DOHH2 (cell line): ENCODE results near the gene PLA2G2A.

Source experiments
- H3F3A ChIP-seq: fragments of 200-600 bp; sonication (generic), shearing (Covaris generic); 2 replicates; pipeline ENCODE4 v1.6.0; 2016; ENCODE audit warnings: antibody characterized with exemption, mild to moderate bottlenecking; ENCODE audit not compliant: control insufficient read depth, insufficient read depth
- H3K27ac ChIP-seq: fragments of 200-600 bp; sonication (generic); 2 replicates; pipeline ENCODE4 v1.5.1; 2014; ENCODE audit warnings: low read depth, mild to moderate bottlenecking, low read length, moderate library complexity
- H3K27me3 ChIP-seq: fragments of 200-600 bp; sonication (generic); 2 replicates; pipeline ENCODE4 v1.6.1; 2014; ENCODE audit warnings: mild to moderate bottlenecking, low read length, mixed read lengths; ENCODE audit not compliant: control insufficient read depth
- H3K36me3 ChIP-seq: fragments of 200-600 bp; sonication (generic); 2 replicates; pipeline ENCODE4 v1.6.1; 2014; ENCODE audit warnings: mild to moderate bottlenecking, low read length, moderate library complexity, mixed read lengths; ENCODE audit not compliant: control insufficient read depth
- H3K4me1 ChIP-seq: fragments of 200-600 bp; sonication (generic); 2 replicates; pipeline ENCODE4 v1.6.1; 2014; ENCODE audit warnings: mild to moderate bottlenecking, low read length, mixed read lengths; ENCODE audit not compliant: control insufficient read depth
- H3K4me2 ChIP-seq: fragments of 200-600 bp; sonication (generic); 2 replicates; pipeline ENCODE4 v1.6.0; 2014; ENCODE audit warnings: mild to moderate bottlenecking, low read length, moderate library complexity
- H3K4me3 ChIP-seq: fragments of 200-600 bp; sonication (generic); 2 replicates; pipeline ENCODE4 v1.5.1; 2014; ENCODE audit warnings: mild to moderate bottlenecking, low read length, mixed read lengths
- H3K79me2 ChIP-seq: fragments of 200-600 bp; sonication (generic); 2 replicates; pipeline ENCODE4 v1.6.1; 2014; ENCODE audit warnings: mild to moderate bottlenecking, low read length, mixed read lengths; ENCODE audit not compliant: control insufficient read depth
- H3K9me2 ChIP-seq: fragments of 200-600 bp; sonication (generic); replicated peaks from 2 replicates; pipeline ENCODE4 v1.6.1; 2014; ENCODE audit warnings: mild to moderate bottlenecking, low read length, mixed read lengths; ENCODE audit not compliant: control insufficient read depth
- H3K9me3 ChIP-seq: fragments of 200-600 bp; sonication (generic); 2 replicates; pipeline ENCODE4 v1.6.1; 2014; ENCODE audit warnings: antibody characterized with exemption, low read length, mixed read lengths; ENCODE audit not compliant: control insufficient read depth, insufficient read depth
- H4K20me1 ChIP-seq: fragments of 200-600 bp; sonication (generic); 2 replicates; pipeline ENCODE4 v1.6.0; 2014; ENCODE audit warnings: low read depth, mild to moderate bottlenecking, antibody characterized with exemption, low read length, moderate library complexity; ENCODE audit not compliant: control insufficient read depth, insufficient read depth
- CTCF ChIP-seq: fragments of 200-600 bp; sonication (generic); IDR thresholded peaks from one replicate; pipeline ENCODE4 v1.5.1; 2014; ENCODE audit warnings: antibody characterized with exemption, mild to moderate bottlenecking, low read depth, low read length; ENCODE audit not compliant: poor library complexity, severe bottlenecking
- EZH2phosphoT487 ChIP-seq: fragments of 200-600 bp; sonication (generic); IDR thresholded peaks from 2 replicates; pipeline ENCODE4 v1.6.1; 2017; ENCODE audit warnings: borderline replicate concordance, mild to moderate bottlenecking, antibody characterized with exemption, low read length, moderate library complexity, mixed read lengths

Gene PLA2G2A

GRCh38 chr1:19969898-19970660 lies 9.3 kb downstream of the PLA2G2A start:
- Histone ChIP-seq H3K4me2 (no peak overlapping the region), H3K9me3 (no peaks in the 10 kb centered on the region), H3K27me3 (no peaks in the 10 kb centered on the region), H3K4me1 (no peaks in the 10 kb centered on the region), H3F3A (no peaks in the 10 kb centered on the region), H3K4me3 (no peak overlapping the region), H4K20me1 (no peaks in the 10 kb centered on the region), H3K9me2 (no peaks in the 10 kb centered on the region), H3K36me3 (no peaks in the 10 kb centered on the region), H3K27ac (no peak overlapping the region), H3K79me2 (no peaks in the 10 kb centered on the region)
- no peak for TF ChIP-seq EZH2phosphoT487
- TF ChIP-seq CTCF, result no peak

GRCh38 chr1:19967808-19968207 lies 11.6 kb downstream of the PLA2G2A start:
- H3K4me1 ChIP-seq, result no peaks in the 10 kb centered on the region
- H3K36me3 ChIP-seq, result no peaks in the 10 kb centered on the region
- H3K27ac ChIP-seq, result no peak overlapping the region
- TF ChIP-seq EZH2phosphoT487 (no peak), CTCF (no peak)
- H4K20me1 ChIP-seq, result no peaks in the 10 kb centered on the region
- H3K4me3 ChIP-seq, result no peak overlapping the region
- no peaks in the 10 kb centered on the region for H3K27me3 ChIP-seq
- no peaks in the 10 kb centered on the region for H3F3A ChIP-seq
- no peaks in the 10 kb centered on the region for H3K79me2 ChIP-seq
- H3K9me3 ChIP-seq, result no peaks in the 10 kb centered on the region
- H3K4me2 ChIP-seq, result no peak overlapping the region
- no peaks in the 10 kb centered on the region for H3K9me2 ChIP-seq

GRCh38 chr1:19964542-19964941 lies 14.9 kb downstream of the PLA2G2A start:
- H3K79me2 ChIP-seq, result no peaks in the 10 kb centered on the region
- peaks cover 3% of the 10 kb centered on the region; the same call in 1 of the 2 replicates for H3K27me3 ChIP-seq
- H3K27ac ChIP-seq, result no peak overlapping the region
- TF ChIP-seq CTCF (no peak), EZH2phosphoT487 (no peak)
- H3K4me2 ChIP-seq, result no peak overlapping the region
- H3K4me3 ChIP-seq, result no peak overlapping the region
- H3F3A ChIP-seq, result no peaks in the 10 kb centered on the region
- no peaks in the 10 kb centered on the region for H3K9me2 ChIP-seq
- no peaks in the 10 kb centered on the region for H4K20me1 ChIP-seq
- no peaks in the 10 kb centered on the region for H3K36me3 ChIP-seq
- peaks cover 7% of the 10 kb centered on the region for H3K4me1 ChIP-seq
- no peaks in the 10 kb centered on the region for H3K9me3 ChIP-seq
